ENCODE data around the gene B3GNT2. TPM values are rescaled to one million over a fixed set of nuclear protein-coding genes. Genes with fewer than 3 reads are reported as not detected.
"Not testable (repeated sequence)": the region's sequence is repeated elsewhere in the genome, so short reads cannot be mapped to it uniquely, and the experiment has no call there.

Gene B3GNT2
- total RNA-seq, 3 donors from 2014 or later, result 25.4 to 26.4 (median 26.2) TPM

DNA sequence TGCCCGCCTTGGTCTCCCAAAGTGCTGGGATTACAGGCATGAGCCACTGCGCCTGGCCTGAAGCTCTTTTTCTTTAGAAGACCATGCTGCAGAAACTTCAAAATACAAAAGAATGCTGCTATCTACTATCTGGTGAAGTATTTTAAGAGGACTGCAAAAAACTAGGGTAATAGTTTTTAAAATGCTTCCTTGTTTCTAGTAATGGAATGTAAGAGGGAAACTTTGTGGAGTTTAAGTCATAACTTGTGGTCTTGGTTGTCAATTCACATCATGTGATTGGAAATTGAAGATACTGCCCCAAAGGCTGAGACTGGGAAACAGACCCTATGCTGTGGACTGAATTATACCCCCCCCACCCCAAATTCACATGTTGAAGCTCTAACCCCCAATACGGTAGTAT lies 68.3 kb downstream of the B3GNT2 start:
- no peaks in the 10 kb centered on the region for H3K36me3 Mint-ChIP-seq (ENCODE audit: insufficient read depth)
- DNase-seq, result no peak
- no peak for ATAC-seq
- peaks cover 5% of the 10 kb centered on the region for H3K9me3 Mint-ChIP-seq
- H3K4me3 Mint-ChIP-seq, result no peak overlapping the region
- no peaks in the 10 kb centered on the region for H3K4me1 Mint-ChIP-seq (ENCODE audit: low read depth)
- peaks cover 4% of the 10 kb centered on the region for H3K27me3 Mint-ChIP-seq (ENCODE audit: low read depth)

DNA sequence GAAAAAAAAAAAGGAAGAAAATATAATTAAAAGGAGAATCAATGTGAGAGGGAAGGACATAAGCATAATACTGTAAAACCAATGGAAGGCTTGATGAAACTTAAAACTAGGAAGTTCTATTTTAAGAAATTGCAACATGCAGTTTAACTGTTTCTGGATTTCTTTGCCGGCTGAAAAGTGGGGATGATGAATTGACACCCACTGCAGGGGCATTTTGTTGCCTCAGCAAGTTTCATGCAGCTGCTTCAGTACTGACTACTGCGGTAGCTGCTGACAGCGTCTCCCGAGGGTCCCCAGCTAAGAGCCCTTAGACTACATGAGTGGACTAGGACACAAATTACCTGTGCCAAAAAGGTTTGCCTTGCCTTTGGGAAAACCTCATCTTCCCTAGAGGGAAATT lies 69.2 kb downstream of the B3GNT2 start:
- ATAC-seq (no peak), DNase-seq (no peak)
- peaks cover 4% of the 10 kb centered on the region for H3K27me3 Mint-ChIP-seq (ENCODE audit: low read depth)
- no peaks in the 10 kb centered on the region for H3K36me3 Mint-ChIP-seq (ENCODE audit: insufficient read depth)
- no peak overlapping the region for H3K4me3 Mint-ChIP-seq
- H3K4me1 Mint-ChIP-seq (ENCODE audit: low read depth), result no peaks in the 10 kb centered on the region
- H3K9me3 Mint-ChIP-seq, result peaks cover 6% of the 10 kb centered on the region

DNA sequence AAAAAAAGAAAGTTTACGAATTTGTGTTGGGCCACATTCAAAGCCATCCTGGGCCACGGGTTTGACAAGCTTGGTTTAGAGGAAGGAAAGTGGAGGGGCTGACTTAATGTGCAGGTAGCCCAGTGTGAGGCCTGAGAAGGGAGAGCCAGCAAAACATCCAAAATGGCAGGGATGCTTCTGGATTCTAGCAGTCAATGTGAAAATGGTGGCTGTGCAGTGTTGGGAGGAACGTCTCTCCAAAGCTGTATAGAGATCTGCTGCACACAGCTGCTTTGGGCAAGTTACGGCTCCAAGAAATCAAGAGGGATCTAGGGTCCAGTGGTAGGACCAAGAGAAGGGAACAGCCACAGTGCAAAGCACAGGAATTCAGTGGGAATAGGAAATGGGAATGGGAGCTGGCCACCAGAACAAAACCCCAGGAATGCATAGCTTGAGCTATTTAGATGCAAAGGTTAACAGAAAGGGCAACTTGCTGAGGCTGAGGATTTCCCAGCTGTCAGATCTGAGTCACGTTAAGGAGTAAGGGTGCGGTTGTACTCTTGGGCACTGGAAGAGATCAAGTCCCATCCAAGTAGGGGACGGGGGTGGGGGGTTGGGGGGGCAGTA lies 70.6 kb downstream of the B3GNT2 start:
- no peak overlapping the region for H3K4me3 Mint-ChIP-seq

DNA sequence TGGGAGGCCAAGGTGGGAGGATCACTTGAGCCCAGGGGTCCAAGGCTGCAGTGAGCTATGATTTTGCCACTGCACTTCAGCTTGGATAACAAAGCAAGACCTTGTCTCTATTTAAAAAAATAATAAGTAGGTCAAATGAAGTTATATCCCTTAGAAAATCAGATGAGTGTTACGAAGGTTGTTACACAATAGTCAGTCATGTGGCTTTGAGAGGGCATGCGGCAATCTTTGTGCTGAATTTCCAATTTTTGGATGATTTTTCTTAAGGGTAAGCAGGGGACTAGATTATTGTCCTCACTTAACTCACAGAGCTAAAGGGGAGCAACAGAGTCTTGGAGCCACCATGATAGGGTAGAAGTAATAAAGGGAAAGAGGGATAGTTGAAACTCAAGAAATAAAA lies 71.8 kb downstream of the B3GNT2 start:
- peaks cover 4% of the 10 kb centered on the region for H3K27me3 Mint-ChIP-seq (ENCODE audit: low read depth)
- H3K4me1 Mint-ChIP-seq (ENCODE audit: low read depth), result no peaks in the 10 kb centered on the region
- no peak overlapping the region for H3K4me3 Mint-ChIP-seq
- DNase-seq, result no peak
- no peak for ATAC-seq
- H3K9me3 Mint-ChIP-seq, result peaks cover 6% of the 10 kb centered on the region
- no peaks in the 10 kb centered on the region for H3K36me3 Mint-ChIP-seq (ENCODE audit: insufficient read depth)

More for the DNA sequence above, 70.6 kb downstream of the B3GNT2 start:
- Mint-ChIP-seq H3K27me3 (ENCODE audit: low read depth) (peaks cover 4% of the 10 kb centered on the region), H3K9me3 (peaks cover 6% of the 10 kb centered on the region), H3K36me3 (ENCODE audit: insufficient read depth) (no peaks in the 10 kb centered on the region), H3K4me1 (ENCODE audit: low read depth) (no peaks in the 10 kb centered on the region)
- no peak for ATAC-seq
- DNase-seq, result no peak

DNA sequence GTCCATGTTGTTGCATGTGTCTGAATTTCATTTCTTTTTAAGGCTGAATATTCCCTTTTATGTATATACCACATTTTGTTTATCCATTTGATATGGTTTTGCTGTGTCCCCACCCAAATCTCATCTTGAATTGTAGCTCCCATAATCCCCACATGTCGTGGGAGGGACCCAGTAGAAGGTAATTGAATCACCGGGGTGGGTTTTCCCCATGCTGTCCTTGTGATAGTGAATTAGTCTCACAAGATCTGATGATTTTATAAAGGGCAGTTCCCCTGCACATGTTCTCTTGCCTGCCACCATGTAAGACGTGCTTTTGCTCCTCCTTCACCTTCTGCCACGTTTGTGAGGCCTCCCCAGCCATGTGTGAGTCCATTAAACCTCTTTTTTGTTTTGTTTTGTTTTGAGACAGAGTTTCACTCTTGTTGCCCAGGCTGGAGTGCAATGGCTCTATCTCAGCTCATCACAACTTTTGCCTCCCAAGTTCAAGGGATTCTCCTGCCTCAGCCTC lies 72.8 kb downstream of the B3GNT2 start:
- DNase-seq; H3K4me1 Mint-ChIP-seq (ENCODE audit: low read depth); H3K36me3 Mint-ChIP-seq (ENCODE audit: insufficient read depth); H3K9me3 Mint-ChIP-seq; ATAC-seq; H3K4me3 Mint-ChIP-seq; H3K27me3 Mint-ChIP-seq (ENCODE audit: low read depth): not testable (repeated sequence)

DNA sequence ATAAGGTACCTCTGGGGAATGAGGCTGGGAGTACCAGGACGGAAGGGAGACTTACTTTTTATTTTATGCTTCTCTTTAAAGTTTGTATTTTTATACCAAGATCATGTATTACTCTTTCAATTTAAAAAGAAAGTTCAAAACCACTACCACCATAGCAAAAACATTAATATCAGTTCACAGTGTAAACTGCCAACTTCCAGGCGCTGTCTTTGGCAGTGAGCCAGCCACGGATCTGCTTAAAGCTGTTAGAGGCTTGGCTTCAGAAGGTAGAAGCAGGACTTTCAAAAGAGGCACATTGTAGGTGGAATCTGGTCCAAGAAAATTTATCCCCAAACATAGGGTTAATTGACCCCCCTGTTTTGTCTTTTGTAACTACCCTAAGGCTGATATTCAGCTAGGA lies 74.8 kb downstream of the B3GNT2 start:
- peaks cover 4% of the 10 kb centered on the region for H3K27me3 Mint-ChIP-seq (ENCODE audit: low read depth)
- H3K36me3 Mint-ChIP-seq (ENCODE audit: insufficient read depth), result no peaks in the 10 kb centered on the region
- DNase-seq, result no peak
- H3K4me3 Mint-ChIP-seq, result no peak overlapping the region
- no peak for ATAC-seq
- no peaks in the 10 kb centered on the region for H3K4me1 Mint-ChIP-seq (ENCODE audit: low read depth)
- H3K9me3 Mint-ChIP-seq, result peaks cover 6% of the 10 kb centered on the region

Data from activated T-cell treated with anti-CD3 and anti-CD28 coated beads, Interleukin-2, amount 50 U/mL, for 4 hours (primary cell).